ENCODE results near the gene ACAD9.
"Not testable (repeated sequence)": the region's sequence is repeated elsewhere in the genome, so short reads cannot be mapped to it uniquely, and the experiment has no call there.

Gene ACAD9

DNA sequence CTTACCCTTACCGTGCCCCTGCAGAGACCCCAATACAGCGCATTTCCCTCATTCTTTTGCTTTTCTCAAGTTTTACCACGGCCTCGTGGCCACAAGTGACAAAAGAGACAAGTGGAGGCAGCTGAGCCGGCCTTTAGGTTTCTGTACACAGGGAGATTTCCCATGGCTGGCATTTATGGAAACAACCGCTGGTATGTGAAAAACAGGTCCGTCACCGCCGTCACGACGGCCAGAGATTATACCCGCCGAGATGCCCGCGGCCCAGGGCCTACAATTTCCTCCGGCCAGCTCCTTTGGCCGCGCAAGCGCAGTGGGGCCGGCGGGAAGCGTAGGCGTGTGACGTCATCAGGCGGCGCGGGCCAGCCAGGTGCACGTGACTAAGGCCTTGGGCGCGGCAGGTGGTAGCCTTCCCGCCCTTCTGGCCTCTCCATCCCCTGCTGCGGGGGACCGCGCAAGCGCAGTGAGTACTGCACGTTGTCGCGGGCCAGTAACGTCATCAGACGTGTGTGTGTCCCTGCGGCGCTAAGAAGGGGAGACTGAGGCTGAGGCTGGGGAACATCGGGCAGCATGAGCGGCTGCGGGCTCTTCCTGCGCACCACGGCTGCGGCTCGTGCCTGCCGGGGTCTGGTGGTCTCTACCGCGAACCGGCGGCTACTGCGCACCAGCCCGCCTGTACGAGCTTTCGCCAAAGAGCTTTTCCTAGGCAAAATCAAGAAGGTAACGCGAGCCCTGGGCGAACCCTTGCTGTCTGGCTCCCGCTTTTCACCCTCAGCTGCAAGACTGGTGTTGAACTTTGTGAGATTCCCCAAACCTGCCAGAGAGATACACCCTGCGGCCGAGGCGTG lies at the start of gene ACAD9:
TSS of gene ACAD9 (plus strand) at position 496 of the 845 bp plus-strand sequence. CDS start at position 568, 72 bp downstream.
- DNase-seq (ENCODE audit: low read depth): peak; percentile 94
- TF ChIP-seq, protein P1, sequence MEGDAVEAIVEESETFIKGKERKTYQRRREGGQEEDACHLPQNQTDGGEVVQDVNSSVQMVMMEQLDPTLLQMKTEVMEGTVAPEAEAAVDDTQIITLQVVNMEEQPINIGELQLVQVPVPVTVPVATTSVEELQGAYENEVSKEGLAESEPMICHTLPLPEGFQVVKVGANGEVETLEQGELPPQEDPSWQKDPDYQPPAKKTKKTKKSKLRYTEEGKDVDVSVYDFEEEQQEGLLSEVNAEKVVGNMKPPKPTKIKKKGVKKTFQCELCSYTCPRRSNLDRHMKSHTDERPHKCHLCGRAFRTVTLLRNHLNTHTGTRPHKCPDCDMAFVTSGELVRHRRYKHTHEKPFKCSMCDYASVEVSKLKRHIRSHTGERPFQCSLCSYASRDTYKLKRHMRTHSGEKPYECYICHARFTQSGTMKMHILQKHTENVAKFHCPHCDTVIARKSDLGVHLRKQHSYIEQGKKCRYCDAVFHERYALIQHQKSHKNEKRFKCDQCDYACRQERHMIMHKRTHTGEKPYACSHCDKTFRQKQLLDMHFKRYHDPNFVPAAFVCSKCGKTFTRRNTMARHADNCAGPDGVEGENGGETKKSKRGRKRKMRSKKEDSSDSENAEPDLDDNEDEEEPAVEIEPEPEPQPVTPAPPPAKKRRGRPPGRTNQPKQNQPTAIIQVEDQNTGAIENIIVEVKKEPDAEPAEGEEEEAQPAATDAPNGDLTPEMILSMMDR (IDR thresholded peaks at IDR 0.05; ENCODE audit: control insufficient read depth, extremely low read depth, insufficient read depth): no peak
- H3K4me3 ChIP-seq (ENCODE audit: low read depth, low read length): peak within 1 kb of the TSS; percentile 86

DNA sequence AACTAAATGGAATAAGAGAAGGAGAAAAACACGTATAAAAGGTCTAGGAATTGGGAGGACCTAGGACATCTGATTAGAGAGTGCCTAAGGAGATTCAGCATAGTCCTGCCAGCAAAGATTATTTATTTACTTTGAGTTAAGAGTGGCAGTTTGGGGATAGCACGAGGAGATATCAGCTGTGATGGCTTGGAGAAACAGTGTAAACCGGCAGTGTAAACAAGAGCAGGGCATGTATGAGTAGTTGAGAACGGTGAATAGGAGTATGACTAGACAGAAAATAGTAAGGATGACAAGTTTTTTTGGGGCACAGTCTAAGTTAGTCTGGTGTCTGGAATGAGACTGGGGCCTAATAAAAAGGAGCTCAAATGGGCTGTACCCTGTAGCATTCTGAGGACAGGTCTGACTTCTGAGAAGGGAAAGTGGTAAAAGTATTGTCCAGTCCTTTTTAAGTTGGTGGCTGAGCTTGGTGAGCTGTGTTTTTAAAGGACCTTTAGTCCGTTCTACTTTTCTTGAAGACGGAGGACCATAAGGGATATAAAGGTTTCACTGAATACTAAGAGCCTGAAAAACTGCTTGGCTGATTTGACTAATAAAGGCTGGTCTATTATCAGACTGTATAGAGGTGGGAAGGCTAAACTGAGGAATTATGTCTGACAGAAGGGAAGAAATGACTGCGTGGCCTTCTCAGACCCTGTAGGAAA lies 49.3 kb upstream of the ACAD9 start:
- DNase-seq (ENCODE audit: low read depth); H3K4me3 ChIP-seq (ENCODE audit: low read depth, low read length): not testable (repeated sequence)

DNA sequence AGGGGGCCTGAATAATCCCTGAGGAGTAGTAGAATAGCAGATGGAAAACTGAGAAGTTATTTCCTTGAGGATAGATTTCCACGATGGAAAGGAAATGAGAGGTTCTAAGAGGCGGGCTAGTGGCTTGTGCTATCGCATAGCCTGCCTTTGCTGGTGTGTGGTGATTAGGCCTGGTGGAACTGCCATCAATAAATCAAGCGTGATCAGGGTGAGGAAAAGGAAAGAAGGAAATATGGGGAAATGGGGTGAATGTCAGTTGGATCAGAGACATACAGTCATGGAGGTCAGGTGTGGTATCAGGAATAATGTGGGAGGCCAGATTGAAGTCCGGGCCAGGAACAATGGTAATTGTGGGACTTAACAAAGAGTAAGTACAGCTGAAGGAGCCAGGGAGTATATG lies 48.7 kb upstream of the ACAD9 start:
- DNase-seq (ENCODE audit: low read depth); H3K4me3 ChIP-seq (ENCODE audit: low read depth, low read length): not testable (repeated sequence)

DNA sequence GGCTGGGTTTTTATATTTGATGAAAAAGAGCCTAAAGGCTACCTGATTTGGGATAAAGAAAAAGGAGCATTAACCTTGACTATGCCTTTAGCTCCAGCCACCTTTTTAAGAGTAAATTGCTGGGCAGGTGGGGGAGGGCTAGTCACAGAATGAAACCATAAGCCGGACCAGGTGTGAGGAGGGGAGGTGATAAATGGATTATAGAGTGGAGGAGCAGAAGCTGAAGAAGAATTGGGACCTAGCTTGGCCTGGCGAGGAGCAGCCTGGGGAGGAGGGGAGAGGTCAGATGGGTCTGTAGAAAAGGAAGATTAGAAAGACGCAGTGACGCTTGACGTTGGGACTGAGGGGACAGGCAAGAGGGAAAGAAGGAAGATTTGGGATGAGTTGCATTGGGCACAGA lies 46.4 kb upstream of the ACAD9 start:
- DNase-seq (ENCODE audit: low read depth); H3K4me3 ChIP-seq (ENCODE audit: low read depth, low read length): not testable (repeated sequence)

DNA sequence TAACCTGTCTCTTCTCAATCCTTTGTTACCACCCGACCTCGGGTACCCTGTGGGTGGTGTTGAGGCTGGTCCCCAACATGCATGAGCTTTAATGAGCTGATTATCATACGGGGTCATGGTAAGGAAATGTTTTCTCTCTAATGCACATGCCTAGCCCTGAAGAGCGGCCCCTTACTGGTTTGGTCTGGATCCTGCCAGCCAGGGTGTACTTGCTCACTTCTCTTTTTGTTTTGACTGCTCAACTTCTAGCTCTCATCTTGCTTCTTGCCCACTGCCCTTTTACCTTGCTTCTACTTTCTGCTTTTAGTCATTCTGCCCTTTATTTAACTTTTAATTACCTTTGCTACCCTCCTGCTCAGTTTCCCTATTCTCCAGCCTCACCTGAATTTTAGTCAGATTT lies 44.3 kb upstream of the ACAD9 start:
- DNase-seq (ENCODE audit: low read depth): no peak
- TF ChIP-seq, protein P1 (IDR thresholded peaks at IDR 0.05; ENCODE audit: control insufficient read depth, extremely low read depth, insufficient read depth): no peak
- H3K4me3 ChIP-seq (ENCODE audit: low read depth, low read length): no peak overlapping the region

DNA sequence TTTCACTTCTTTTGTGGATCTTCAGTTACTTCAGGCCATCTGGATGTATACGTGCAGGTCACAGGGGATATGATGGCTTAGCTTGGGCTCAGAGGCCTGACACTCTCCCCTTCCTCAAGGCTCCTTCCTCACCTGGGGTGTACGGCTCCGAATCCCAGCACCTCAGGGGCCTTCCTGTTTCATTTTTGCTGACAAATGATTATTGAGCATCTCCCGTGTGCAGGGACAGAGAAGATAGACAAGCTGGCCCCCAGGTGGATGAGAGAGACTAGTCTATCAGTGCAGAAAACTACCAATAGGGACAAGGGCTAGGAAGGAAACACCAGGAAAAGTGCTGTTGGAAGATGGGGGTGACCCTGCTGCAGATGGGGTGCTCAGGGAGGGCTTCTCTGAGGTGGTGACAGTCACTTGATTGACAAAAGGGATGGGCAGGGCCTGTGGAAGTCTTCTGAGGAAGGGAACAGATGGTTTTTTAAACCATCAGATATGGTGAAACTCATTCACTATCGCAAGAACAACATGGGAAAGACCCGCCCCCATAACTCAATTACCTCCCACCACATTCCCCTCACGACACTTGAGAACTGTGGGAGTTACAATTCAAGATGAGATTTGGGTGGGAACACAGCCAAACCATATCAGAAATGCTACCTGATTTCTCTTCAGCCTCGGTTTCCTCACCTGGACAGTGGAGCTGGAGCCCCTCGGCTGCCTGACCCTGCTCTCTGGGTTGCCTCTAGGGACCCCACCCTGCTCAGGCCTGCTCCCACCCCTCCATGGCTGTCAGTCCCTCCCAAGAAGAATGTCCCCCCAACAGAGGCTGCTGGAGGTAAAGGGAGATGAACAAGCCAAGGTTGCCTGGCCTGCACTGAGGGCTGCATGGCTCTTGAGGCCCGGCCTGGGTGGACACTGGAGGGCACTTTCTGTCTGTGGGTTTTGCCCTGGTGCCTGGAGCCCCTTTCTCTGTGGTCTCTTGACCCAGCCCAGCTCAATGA lies 37.2 kb upstream of the ACAD9 start:
- H3K4me3 ChIP-seq (ENCODE audit: low read depth, low read length): no peak overlapping the region
- TF ChIP-seq, protein P1 (IDR thresholded peaks at IDR 0.05; ENCODE audit: control insufficient read depth, extremely low read depth, insufficient read depth): no peak
- DNase-seq (ENCODE audit: low read depth): no peak

DNA sequence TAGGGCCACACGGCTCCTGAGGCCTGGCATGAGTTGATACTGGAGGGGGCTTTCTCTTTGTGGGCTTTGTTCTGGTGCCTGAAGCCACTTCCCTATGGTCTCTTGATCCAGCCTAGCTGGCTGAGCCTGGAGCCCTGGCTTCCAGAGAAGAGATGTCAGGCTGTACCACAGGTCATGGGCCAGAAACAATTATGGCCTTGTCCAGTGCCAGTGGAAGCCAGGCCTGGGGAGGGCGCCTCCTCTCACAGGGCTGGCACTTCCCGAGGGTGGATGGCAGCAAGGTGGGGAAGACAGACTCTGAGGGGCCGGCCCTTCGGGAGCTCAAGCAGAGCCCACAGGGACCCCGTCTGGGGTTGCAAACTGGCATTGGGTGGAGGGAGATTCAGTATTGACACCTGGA lies 34.9 kb upstream of the ACAD9 start:
- TF ChIP-seq, protein P1 (IDR thresholded peaks at IDR 0.05; ENCODE audit: control insufficient read depth, extremely low read depth, insufficient read depth): no peak
- DNase-seq (ENCODE audit: low read depth): no peak
- no peak overlapping the region for H3K4me3 ChIP-seq (ENCODE audit: low read depth, low read length)

All from LNCaP clone FGC (cell line).